Measurements from ENCODE around the gene UGT1A8. TPM values are rescaled to one million over a fixed set of nuclear protein-coding genes. Genes with fewer than 3 reads are reported as not detected.

UGT1A8 gene
- total RNA-seq, 2 donors from 2014 or later = not detected

- no peak for DNase-seq
- Histone ChIP-seq H3K9me3 (ENCODE audit: control insufficient read depth, low read length) (no peaks in the 10 kb centered on the region), H3K9ac (ENCODE audit: extremely low read depth, low read length, poor library complexity, severe bottlenecking) (no peak within 1 kb of the TSS), H3K4me1 (ENCODE audit: control insufficient read depth, insufficient read depth, low read length) (no peaks in the 10 kb centered on the region), H3K27ac (ENCODE audit: low read depth, low read length) (no peak within 1 kb of the TSS), H3K36me3 (ENCODE audit: control insufficient read depth, insufficient read depth, low read length) (no peaks in the 10 kb centered on the region), H3K4me3 (ENCODE audit: low read length) (no peak within 1 kb of the TSS), H3K27me3 (ENCODE audit: control insufficient read depth, insufficient read depth, low read length, poor library complexity, severe bottlenecking) (no peaks in the 10 kb centered on the region)
- no peak within 1 kb of the TSS for H3K27ac Mint-ChIP-seq
- no peak within 1 kb of the TSS for H3K4me3 Mint-ChIP-seq
- no peak for TF ChIP-seq CTCF (conservative IDR thresholded peaks at IDR 0.05)
- H3K27me3 Mint-ChIP-seq (ENCODE audit: insufficient read depth) = no peaks in the 10 kb centered on the region
- H3K36me3 Mint-ChIP-seq (ENCODE audit: low read depth) = no peaks in the 10 kb centered on the region
- peaks cover 18% of the 10 kb centered on the region for H3K4me1 Mint-ChIP-seq
- WGBS, 2 experiments (ENCODE audit: insufficient coverage in 1 of 2, insufficient read length in 1 of 2) = 95% methylated on average over 4 of the region's 4 CpGs
- H3K9me3 Mint-ChIP-seq = no peaks in the 10 kb centered on the region
Observed at GRCh38 chr2:233692648-233693047, 75.2 kb downstream of the UGT1A8 start, which contains the start of gene UGT1A6. Gene UGT1A6, plus strand, starts transcription at chr2:233692890. Its CDS starts 115 bp downstream, at chr2:233693005.

- Histone ChIP-seq H3K4me3 (ENCODE audit: low read length) (no peak overlapping the region), H3K27me3 (ENCODE audit: control insufficient read depth, insufficient read depth, low read length, poor library complexity, severe bottlenecking) (no peaks in the 10 kb centered on the region), H3K4me1 (ENCODE audit: control insufficient read depth, insufficient read depth, low read length) (no peaks in the 10 kb centered on the region), H3K9ac (ENCODE audit: extremely low read depth, low read length, poor library complexity, severe bottlenecking) (no peak overlapping the region), H3K27ac (ENCODE audit: low read depth, low read length) (no peak overlapping the region), H3K36me3 (ENCODE audit: control insufficient read depth, insufficient read depth, low read length) (no peaks in the 10 kb centered on the region), H3K9me3 (ENCODE audit: control insufficient read depth, low read length) (no peaks in the 10 kb centered on the region)
- no peak for DNase-seq
- no peak for TF ChIP-seq CTCF (conservative IDR thresholded peaks at IDR 0.05)
- WGBS, 2 experiments (ENCODE audit: insufficient coverage in 1 of 2, insufficient read length in 1 of 2) = 78 to 83% methylated on average over 6 of the region's 6 CpGs
- Mint-ChIP-seq H3K4me1 (peaks cover 13% of the 10 kb centered on the region), H3K27ac (no peak overlapping the region), H3K36me3 (ENCODE audit: low read depth) (no peaks in the 10 kb centered on the region), H3K4me3 (no peak overlapping the region), H3K9me3 (no peaks in the 10 kb centered on the region), H3K27me3 (ENCODE audit: insufficient read depth) (no peaks in the 10 kb centered on the region)
Observed at GRCh38 chr2:233693963-233694362, 76.5 kb downstream of the UGT1A8 start.

- no peak overlapping the region for H3K27ac Mint-ChIP-seq
- WGBS, 2 experiments (ENCODE audit: insufficient coverage in 1 of 2, insufficient read length in 1 of 2) = 82 to 85% methylated on average over 3 to 4 of the region's 4 CpGs
- Histone ChIP-seq H3K9ac (ENCODE audit: extremely low read depth, low read length, poor library complexity, severe bottlenecking) (no peak overlapping the region), H3K27ac (ENCODE audit: low read depth, low read length) (no peak overlapping the region), H3K9me3 (ENCODE audit: control insufficient read depth, low read length) (no peaks in the 10 kb centered on the region), H3K27me3 (ENCODE audit: control insufficient read depth, insufficient read depth, low read length, poor library complexity, severe bottlenecking) (no peaks in the 10 kb centered on the region), H3K36me3 (ENCODE audit: control insufficient read depth, insufficient read depth, low read length) (no peaks in the 10 kb centered on the region), H3K4me1 (ENCODE audit: control insufficient read depth, insufficient read depth, low read length) (peaks cover 6% of the 10 kb centered on the region), H3K4me3 (ENCODE audit: low read length) (no peak overlapping the region)
- no peak for DNase-seq
- no peaks in the 10 kb centered on the region for H3K36me3 Mint-ChIP-seq (ENCODE audit: low read depth)
- peaks cover 3% of the 10 kb centered on the region for H3K9me3 Mint-ChIP-seq
- H3K4me1 Mint-ChIP-seq = peaks cover 24% of the 10 kb centered on the region
- H3K4me3 Mint-ChIP-seq = no peak overlapping the region
- H3K27me3 Mint-ChIP-seq (ENCODE audit: insufficient read depth) = peaks cover 1% of the 10 kb centered on the region
- no peak for TF ChIP-seq CTCF (conservative IDR thresholded peaks at IDR 0.05)
Observed at GRCh38 chr2:233698740-233699139, 81.3 kb downstream of the UGT1A8 start.
